Fibroblast of gingiva (primary cell): ENCODE results near the gene ST6GALNAC2.
"Not testable (repeated sequence)": the region's sequence is repeated elsewhere in the genome, so short reads cannot be mapped to it uniquely, and the experiment has no call there.

ENCODE experiments used
- DNase-seq: peaks from one replicate; pipeline ENCODE4 v3.0.0-alpha.2; 2011; ENCODE audit warnings: low read depth

ST6GALNAC2 gene

GRCh38 chr17:76539631-76540271, 45.9 kb downstream of the ST6GALNAC2 start, which contains the start of gene PRCD:
Gene PRCD, plus strand, starts transcription at chr17:76540044. Its CDS starts 98 bp downstream, at chr17:76540142.
- DNase-seq = no peak

DNA sequence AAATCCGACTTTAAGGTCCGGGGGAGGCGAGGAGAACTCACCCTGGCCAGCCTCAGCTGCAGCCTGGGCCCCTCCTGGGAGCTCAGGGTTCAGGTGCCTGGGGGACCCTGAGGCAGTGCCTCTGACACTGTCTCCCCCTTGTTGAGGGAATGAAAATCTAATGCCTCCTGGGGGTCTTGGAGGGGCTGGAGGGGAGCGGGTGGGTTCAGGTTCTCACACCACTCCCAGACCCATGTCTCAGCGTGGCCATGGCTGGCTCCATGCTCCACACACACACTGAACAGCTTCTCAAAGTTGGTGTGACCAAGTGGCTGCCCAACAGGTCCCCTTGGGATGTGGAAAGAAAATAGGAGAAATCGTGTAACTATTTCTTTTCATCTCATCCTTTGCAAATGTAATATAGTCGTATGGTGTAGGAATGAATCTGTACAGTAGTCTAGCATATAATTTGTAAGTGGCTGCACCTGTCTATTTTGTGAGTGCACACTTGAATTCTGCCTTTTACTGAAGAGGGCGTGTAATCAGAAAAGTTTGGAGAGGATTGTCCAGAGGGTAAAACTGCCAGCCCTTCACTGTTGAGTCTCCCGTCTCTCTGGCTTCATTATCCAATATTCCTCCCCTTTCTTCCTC, 46.6 kb downstream of the ST6GALNAC2 start:
- DNase-seq = no peak

DNA sequence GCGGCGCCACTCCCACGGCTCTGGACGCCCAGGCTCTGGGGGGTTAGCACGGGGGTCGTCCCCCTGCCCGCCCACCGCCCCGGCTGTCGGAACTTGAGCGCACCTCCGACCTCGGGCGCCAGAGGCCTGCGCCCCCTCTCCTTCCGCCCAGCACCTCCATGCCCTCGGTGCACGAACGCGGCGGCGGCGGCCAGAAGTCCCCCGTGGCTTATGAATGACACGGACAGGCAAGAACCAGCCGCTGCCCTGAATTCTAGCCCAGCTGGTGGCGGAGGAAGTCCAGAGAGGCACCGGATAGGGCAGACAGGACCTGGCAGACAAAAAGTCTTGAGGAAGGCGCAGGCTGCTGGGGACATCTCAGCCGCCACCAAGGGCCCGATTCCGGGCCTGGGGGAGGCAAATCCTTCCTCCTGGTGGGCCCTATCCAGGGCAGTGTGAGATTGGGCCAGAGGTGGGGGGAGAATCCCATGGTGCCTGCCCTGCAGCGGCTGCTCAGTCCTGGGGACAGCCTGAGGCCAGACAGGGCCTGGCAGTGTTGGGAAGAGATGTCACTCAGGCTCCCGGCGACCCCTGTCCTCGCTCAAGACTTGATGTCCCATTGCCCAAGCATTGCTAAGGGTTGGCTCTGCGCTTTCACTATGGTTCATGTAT, 47.3 kb downstream of the ST6GALNAC2 start:
- DNase-seq = no peak

DNA sequence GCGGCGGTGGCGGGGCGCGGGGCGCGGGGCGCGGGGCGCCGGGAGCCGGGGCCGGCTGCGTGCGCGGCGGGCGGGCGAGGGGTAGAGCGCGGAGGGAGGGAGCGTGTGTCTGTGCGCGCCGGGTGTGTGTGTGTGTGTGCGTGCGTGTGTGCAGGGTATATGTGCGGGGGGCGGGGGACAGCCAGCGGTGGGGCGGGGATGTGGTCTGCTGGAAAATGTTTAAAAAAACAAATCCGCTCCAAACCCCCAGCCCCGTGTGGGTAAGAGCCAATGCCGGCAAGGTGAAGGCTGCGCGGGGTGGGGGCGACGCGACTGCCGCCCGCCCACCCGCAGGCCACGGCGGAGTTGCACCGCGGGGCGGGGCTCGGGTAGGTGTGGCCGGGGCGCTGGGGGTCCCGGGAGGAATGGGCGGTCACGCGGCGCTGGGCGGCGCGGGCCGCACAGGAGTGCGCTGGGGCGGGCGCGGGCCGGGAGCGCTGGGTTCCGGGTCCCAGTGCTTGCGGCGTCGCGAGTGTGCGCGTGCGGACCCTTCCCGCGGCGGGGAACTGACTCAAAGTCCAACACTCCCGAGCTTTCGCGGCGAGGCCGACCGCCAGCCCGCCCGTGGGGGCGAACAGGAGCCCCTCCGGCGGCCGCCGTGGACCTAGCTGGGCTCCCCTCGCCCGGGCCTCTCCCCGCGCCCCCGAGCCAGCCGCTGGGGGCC, 47.9 kb downstream of the ST6GALNAC2 start, which contains the start of gene CYGB:
Gene CYGB (minus strand): TSS at position 132 of the 703 bp plus-strand sequence. CDS start 167 bp downstream, outside the sequence.
- DNase-seq = no peak

- no peak for DNase-seq
Measured at GRCh38 chr17:76537288-76537577, 48.4 kb downstream of the ST6GALNAC2 start.

DNA sequence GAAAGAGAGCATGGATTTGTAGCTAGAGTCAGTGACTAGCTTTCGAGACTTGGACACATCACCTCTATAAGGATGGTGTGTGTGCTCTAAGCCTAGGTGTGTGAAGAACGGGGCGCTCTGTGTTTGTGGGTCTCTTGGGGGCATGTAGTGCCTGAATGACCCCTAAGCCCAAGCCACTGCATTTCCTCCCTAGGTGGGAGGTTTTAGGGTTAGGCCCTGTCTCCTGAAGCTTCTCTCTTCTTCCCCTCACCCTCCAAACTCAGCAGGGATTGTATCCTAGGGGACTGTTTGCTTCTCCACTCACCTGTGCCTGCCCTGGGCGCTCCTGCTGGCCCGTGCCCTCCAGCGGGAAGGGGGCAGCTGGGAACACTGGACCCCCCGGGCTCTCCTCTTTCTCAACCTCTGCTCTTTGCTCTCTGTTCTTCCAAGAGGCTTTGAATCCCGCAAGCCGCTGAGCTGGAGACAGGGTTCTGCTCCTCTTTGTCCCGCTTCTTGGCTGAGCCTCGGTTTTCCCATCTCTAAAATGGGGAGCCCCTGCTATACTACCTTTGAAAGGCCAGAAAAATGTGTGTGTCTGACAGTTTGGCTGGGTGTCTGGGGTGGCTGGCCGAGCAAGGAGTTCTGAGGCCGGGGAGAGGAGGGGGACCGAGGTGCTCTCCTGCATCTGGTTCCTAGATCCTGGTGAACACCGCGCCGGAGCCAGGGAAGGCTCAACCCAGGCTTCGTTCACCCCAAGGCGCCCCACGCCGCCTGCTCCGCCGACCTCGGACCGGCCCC, 49.0 kb downstream of the ST6GALNAC2 start:
- DNase-seq = no peak

DNA sequence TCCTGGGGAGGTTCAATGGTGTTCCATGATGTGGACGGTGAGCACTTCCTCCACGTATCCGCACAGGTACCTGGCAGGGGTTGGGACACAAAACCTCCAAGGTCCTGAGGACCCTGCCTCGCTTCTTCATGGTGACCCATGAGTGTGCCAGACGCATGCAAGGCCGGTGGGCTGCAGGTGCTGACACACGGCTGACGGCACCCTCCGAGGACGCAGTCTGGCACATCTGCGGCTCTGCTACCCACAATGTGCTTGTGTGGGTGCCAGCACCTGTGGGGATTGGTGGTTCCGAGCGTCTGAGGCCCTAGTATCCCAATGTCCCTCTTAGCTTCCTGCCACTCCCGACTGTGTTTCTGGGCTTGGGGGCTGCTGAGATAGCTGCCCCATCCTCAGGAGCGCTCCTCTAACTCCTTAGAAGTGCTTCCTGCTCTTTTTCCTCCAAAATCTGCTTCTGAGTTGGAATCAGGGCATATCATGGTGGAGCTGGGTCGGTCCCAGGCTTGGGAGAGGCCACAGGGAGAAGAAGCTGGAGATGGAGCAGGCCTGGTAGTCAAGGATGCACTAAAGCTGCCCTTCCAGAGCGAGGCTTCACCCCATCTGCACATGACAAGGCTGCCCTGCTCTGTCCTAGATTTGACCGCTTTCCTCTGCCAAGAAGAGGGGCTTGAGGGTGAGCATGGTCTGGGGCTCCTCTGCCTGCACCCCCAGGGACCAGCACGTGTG, 49.7 kb downstream of the ST6GALNAC2 start:
- no peak for DNase-seq

- DNase-seq = no peak
Measured at GRCh38 chr17:76534831-76535732, 50.6 kb downstream of the ST6GALNAC2 start.

DNA sequence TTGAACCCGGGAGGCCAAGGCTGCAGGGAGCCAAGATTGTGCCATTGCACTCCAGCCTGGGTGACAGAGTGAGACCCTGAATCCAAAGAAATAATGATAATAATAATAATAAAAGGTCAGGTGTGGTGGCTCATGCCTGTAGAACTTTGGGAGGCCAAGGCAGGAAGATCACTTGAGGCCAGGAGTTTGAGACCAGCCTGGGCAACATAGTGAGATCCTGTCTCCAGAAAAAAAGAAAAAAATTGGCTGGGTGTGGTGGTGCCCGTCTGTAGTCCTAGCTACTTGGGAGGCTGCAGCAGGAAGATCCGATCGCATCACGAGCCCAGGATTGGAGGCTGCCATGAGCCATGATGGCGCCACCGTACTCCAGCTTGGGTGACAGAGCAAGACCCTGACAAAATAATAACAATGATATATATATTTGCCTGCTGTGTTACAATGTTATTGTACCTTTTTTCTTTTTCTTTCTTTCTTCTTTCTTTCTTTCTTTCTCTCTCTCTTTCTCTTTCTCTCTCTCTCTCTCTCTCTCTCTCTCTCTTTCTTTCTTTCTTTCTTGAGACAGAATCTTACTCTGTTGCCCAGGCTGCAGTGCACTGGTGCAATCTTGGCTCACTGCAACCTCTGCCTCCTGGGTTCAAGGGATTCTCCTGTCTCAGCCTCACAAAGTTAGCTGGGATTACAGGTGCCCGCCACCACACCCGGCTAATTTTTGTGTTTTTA, 51.9 kb downstream of the ST6GALNAC2 start:
- DNase-seq = not testable (repeated sequence)

DNA sequence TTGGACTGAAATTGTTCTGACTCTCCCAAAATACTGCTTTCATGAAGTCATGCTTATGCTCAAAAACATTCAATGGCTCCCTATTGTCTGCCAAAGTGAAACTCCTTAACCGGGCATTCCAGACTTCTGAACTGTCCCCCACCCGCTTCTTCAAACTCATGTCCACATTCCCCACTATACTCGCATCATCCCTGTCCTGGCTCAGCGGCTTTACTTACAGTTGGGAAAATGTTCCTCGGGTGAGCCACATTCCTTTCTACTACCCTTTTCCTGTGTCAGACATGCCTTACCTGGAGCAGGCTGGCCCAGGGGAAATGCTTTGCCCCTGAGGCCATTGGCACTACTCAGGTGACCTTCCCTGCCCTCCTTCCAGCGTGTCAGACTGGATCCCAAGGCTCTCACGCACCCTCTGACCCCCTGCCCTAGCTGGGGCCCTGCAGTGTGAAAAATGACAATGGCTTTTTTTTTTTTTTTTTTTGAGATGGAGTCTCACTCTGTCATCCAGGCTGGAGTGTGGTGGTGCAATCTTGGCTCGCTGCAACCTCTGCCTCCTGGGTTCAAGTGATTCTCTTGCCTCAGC, 53.5 kb downstream of the ST6GALNAC2 start:
- no peak for DNase-seq

GRCh38 chr17:76531486-76532038, 54.1 kb downstream of the ST6GALNAC2 start:
- no peak for DNase-seq

DNA sequence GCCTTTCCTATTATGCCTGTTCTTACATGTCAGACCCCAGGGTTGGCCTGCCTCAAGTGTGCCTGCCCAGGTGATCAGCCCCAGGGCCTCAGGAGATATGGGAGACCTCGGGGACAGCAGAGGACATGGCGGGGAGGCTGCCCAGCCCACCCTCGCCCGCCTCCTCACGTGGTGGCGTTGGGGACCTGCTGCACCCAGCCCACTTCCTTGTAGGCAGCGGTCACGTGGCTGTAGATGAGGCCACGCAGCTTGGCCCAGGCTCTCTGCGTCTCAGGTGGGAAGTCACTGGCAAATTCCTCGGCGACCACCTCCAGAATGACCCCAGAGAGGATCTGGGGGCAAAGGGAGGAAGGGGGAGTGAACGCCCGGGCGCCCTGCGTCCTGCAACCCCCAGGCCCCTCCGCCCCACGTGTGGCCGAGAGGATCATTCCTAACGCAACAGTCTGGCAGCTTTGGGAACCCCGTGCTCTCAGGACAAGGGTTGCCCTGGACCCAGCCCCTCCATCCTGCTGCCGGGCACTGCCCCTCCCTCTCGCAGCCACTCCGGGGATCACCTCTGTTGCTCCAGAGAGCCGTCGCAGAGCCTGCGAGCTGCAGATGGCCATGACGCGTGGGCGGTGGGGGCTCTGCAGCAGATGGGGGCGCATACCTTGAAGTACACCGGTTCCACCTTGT, 54.7 kb downstream of the ST6GALNAC2 start:
- DNase-seq = no peak

- DNase-seq = peak; percentile 83
Measured at GRCh38 chr17:76530095-76530723, 55.5 kb downstream of the ST6GALNAC2 start.

DNA sequence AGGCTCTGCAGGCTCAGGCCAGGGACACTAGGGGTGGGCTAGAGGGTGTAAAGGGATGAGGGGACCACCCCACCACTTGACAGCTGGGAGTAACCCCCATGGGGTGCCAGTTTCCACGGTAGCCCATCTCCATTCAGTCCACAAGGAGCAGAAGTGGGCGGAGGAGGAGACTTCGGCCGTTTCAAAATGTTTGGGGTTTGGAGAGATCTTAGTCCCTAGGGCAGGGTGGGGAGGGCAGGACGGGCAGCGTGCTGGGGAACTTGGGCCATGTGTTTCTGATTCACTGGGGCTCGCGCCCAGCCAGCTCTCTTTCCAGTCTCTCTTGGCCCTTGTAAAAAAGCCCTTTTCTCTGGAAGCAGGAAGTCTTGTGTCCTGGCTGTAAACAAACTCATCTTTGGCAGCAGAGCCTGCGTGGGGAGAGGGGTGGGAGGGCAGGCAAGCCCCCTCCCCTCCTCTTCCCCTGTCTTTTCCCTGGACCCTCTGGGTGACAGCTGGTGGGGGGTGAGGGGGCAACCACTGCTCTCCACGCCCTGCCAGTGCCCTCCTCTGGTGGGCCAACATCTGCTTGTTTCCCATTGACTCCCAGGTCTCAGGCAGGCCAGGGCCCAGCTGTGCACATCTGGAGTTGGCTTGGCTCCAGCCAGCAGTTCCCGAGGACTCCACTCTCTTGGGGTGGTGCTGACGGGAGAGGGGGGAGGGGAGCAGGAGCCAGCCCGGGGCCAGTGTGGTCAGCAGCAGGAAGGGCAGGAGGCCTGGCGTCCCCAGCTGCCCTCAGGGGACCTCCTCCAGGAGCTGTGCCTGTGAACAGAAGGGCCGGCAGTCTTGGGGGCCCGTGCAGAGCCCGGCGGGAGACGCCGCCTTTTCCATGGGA, 56.2 kb downstream of the ST6GALNAC2 start:
- peak; percentile 95 for DNase-seq

DNA sequence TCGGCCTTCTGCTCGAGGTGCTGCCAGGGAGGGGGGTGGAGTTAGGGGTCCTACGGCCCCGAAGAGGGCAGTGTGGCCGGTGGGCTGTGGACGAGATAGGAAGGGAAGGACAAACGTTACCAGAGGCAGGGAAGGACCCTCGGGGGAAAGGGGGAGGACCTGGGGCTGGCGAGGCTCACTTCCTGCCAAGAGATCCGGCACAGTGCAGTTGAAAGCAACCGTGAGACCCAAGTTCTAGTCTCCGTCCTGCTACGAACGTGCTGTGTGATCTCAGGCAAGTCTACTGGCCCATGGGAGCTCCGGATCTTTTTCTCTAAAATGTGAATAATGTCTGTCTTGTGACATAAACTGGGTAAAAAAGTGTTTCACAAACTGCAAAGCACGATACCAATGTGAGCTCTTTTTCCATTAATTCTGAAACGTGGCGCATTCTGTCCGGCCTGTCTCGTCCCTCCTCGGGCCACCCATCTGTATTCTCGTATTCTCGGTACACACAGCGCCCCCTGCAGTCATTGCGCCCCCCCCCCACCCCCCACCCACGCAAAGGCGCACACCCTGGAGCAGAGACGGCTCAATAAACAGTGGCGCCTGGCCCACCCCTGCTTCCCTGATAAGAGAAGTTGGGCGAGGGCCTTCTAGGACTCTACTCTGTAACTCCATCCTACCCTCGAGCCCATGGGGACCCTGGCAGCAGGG, 57.0 kb downstream of the ST6GALNAC2 start:
- peak; percentile 30 for DNase-seq

DNA sequence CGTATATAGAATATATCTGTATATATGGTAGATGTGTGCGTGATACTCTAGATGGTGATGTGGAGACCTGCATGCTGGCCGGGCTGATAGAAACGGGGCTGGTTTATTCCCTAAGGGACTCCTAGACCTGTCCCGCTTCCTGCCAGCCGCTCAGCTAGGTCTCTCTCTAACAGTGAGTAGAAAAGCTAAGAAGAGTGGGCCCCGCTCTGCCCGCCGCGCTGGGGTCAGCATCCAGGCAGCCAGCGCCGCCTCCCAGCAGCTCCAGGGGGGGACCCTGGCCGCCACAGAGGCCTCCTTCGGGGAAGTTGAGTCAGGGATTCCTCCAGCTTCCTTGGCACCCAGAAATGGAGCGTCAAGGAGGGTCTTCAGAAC, 57.5 kb downstream of the ST6GALNAC2 start:
- no peak for DNase-seq
